HG03103 (cell line): Measurements from ENCODE around the gene WNK2.

Experiments
- ATAC-seq: cut with Tn5 transposase; IDR thresholded peaks from one replicate; pipeline ENCODE4 v1.9.1; 2021; ENCODE audit warnings: low read depth; ENCODE audit not compliant: unreplicated experiment

The WNK2 gene

GRCh38 chr9:93262537-93263310, 78.8 kb downstream of the WNK2 start:
- ATAC-seq: no peak

- ATAC-seq: no peak
Measured at GRCh38 chr9:93263334-93264229, 79.6 kb downstream of the WNK2 start.

GRCh38 chr9:93264338-93265125, 80.6 kb downstream of the WNK2 start:
- ATAC-seq: no peak

DNA sequence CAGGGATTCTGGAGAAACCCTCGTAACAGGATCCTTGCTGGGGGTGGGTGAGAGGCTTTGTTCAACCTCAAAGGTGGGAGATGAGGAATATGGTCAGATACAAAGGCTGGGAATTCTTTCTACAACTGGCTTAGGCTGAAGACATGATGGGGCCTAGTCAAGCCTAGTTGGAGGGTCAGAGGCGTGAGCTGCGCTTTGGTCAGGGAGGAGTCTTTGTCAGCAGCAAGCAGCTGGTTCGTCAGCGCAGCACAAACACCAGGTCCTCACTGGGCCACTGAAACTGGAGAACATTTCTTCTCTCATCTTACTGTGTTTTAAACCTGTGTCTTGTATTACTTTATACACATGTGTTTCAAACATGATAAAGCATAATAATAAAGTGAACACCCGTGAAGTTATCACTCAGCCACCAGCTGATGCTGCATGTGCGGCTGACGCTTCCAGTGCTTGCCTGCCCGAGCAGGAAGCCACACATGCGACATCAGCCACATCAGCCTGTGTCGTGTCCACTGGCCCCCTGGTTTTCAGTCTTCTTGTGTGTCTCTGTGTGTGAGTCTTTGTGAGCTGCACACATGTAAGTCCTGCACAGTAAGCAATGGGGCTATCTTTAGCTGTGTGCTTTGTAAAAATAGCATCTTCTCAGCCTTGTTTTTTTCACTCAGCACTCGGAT, 81.5 kb downstream of the WNK2 start:
- no peak for ATAC-seq

DNA sequence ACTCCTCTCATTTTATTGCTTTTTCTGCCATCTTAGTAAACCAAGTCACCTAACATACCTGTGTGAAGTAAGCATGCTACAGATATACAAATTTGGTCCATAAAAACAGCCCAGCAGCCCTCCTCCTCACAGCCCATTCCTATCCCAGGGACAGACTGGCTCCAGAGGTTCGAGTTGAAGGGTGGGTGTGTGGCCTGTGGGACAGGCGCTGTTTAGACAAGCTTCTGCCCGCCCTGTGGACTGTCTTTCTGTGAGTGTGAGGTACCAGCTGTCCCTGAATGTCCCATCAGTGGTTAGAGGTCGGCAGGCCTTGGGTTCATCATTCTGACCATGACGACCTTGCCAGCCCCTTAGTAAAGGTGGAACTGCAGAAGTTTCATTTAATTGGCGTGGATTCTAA, 82.0 kb downstream of the WNK2 start:
- no peak for ATAC-seq

GRCh38 chr9:93266521-93267001, 82.6 kb downstream of the WNK2 start:
- ATAC-seq: no peak

GRCh38 chr9:93267091-93267541, 83.2 kb downstream of the WNK2 start:
- ATAC-seq: no peak

DNA sequence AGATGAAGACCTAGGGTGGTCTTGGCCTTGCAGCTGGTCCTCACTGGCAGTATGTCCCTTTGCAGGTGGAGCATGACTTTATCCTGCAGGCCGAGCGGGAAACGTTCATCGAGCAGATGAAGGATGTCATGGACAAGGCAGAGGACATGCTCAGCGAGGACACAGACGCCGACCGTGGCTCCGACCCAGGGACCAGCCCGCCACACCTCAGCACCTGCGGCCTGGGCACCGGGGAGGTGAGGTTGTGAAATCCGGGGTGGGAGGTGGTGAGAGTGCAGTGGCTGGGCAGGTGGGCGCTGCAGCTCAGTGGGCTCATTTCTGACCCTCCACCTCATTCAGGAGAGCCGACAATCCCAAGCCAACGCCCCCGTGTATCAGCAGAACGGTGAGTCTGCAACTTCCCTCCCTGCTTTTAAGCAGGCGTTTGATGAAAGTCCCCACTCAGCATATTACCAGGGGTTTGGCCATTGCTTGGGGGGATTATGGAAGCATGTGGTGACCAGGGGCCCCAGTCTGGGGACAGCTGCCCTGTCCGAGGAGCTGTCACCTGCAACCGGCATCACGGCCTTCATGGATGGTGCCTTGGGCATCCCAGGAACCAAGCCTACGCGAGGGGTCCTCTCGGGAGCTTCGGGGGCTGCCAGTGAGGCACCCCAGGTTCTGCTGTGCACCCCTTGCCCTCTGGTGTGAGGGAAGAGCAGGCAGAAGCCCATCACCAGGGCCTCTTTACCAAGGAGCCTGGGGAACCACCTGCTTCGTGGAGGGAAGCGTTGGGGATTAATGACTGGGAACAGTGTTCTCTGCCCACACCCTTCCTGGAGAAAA, 84.0 kb downstream of the WNK2 start:
- no peak for ATAC-seq

GRCh38 chr9:93268551-93269314, 84.8 kb downstream of the WNK2 start:
- ATAC-seq: no peak

DNA sequence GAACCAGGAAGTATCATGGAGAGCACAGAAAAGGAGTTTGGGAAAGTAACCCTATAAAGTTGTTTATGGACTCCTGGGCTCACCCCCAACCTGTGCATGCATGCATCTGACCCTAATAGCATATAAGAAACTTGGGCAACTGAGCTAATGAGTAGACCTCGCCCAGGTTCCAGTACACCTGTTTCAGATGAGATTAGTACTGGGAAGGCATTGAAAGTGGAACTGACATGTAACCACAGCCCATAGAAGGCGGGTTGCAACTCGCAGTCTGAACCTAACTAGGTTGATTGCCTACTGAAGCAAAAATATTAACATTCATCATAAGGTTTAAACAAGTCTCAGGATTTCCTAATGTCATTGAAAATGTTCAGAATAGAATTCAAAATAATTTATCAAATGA, 87.0 kb downstream of the WNK2 start:
- ATAC-seq: no peak

GRCh38 chr9:93276973-93277372, 93.0 kb downstream of the WNK2 start:
- ATAC-seq: no peak

- no peak for ATAC-seq
Measured at GRCh38 chr9:93278144-93278543, 94.2 kb downstream of the WNK2 start.

DNA sequence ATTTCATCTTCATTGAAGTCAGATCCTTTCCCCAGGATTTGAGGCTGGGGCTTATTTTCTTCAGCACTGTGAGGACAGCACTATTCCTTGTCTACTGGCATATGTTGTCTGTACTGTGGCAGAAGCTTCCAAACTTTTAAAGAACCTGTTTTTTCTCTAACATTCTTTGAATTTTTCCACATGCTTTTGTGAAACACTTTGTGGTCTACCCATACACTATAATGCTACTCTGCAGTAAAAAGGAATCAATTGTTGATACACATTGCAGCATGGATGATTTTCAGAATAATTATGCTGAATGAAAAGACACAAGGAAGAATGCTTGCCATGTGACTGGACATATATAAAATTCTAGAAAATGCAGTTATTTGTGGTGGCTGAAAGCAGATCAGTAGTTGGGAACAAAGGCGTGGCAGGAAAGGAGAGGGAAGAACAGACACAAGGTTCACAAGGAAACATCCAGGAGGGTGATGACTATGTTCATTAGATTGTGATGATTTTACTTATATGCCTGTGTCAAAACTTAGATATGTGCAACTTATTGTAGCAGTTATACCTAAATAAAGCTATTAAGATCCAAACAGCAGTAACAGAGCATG, 96.8 kb downstream of the WNK2 start:
- no peak for ATAC-seq

- ATAC-seq: no peak
Measured at GRCh38 chr9:93286252-93287188, 102.6 kb downstream of the WNK2 start.

- no peak for ATAC-seq
Measured at GRCh38 chr9:93287189-93287552, 103.2 kb downstream of the WNK2 start.

DNA sequence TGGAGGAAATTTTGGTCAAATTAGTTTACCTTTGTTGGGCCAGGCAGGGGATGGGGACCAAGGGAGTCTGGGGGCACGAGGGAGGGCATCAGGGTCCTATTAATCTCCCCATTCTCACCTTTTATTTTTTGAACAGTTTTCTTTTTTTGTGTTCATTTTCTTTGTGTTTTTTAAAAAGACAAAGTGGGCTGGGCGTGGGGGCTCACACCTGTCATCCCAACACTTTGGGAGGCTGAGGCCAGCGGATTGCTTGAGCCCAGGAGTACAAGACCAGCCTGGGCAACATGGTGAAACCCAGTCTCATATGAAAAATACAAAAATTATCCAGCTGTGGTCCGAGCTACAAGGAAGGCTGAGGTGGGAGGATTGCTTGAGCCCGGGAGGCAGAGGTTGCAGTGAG, 103.7 kb downstream of the WNK2 start:
- ATAC-seq: no peak

DNA sequence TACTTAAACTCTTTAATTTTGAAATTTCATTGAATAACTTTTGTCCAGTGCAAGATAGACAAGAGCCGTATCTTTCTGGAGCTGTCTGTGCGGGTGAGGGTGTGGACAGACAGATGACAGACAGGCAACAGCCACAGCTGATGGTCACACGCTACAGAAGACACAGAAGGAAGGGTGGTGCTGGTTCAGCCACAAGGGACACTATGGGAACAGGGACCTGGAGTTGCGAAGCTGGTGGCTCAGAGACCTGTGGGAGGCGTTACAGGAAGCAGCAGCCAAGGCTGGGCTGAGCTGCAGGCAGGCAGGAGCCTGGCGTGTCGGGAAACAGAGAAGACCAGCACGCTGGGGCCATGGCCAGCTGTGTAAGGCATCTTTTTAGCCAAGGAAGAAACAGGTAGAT, 104.4 kb downstream of the WNK2 start:
- no peak for ATAC-seq
